NOMO-1 (cell line): ENCODE results near the gene SERPINF2.
"Not testable (repeated sequence)": the region's sequence is repeated elsewhere in the genome, so short reads cannot be mapped to it uniquely, and the experiment has no call there.

ENCODE experiments used
- DNase-seq, 2 experiments: peaks; one replicate each; lab custom pipeline; 2025; ENCODE audit not compliant: unreplicated experiment in 2 of 2; lab: John Stamatoyannopoulos, UW

SERPINF2 gene

GRCh38 chr17:1733759-1734158, 8.9 kb upstream of the SERPINF2 start:
- DNase-seq: no peak

GRCh38 chr17:1735418-1735817, 7.3 kb upstream of the SERPINF2 start:
- no peak for DNase-seq

- no peak for DNase-seq
Observed at GRCh38 chr17:1735834-1736347, 6.8 kb upstream of the SERPINF2 start.

GRCh38 chr17:1736348-1737281, 6.1 kb upstream of the SERPINF2 start:
- no peak for DNase-seq

- DNase-seq: no peak
Observed at GRCh38 chr17:1737531-1738291, 5.0 kb upstream of the SERPINF2 start.

- not testable (repeated sequence) for DNase-seq
Observed at GRCh38 chr17:1741899-1742298, 772 bp upstream of the SERPINF2 start.

- DNase-seq: no peak
Observed at GRCh38 chr17:1743088-1743439, 393 bp downstream of the SERPINF2 start.

GRCh38 chr17:1744551-1745512, 2.2 kb downstream of the SERPINF2 start:
- no peak for DNase-seq

- no peak for DNase-seq
Observed at GRCh38 chr17:1745513-1746020, 2.9 kb downstream of the SERPINF2 start.

GRCh38 chr17:1746975-1747543, 4.4 kb downstream of the SERPINF2 start:
- DNase-seq: no peak

- no peak for DNase-seq
Observed at GRCh38 chr17:1750628-1751027, 8.0 kb downstream of the SERPINF2 start.

- peak; percentile 34 to 53 for DNase-seq
Observed at GRCh38 chr17:1752425-1753262, 10.0 kb downstream of the SERPINF2 start.

GRCh38 chr17:1753767-1754429, 11.2 kb downstream of the SERPINF2 start:
- DNase-seq: no peak

GRCh38 chr17:1754430-1755112, 11.9 kb downstream of the SERPINF2 start:
- no peak for DNase-seq

- no peak for DNase-seq
Observed at GRCh38 chr17:1755252-1755826, 12.7 kb downstream of the SERPINF2 start.

GRCh38 chr17:1755827-1756262, 13.2 kb downstream of the SERPINF2 start:
- DNase-seq: no peak

GRCh38 chr17:1758807-1759206, 16.1 kb downstream of the SERPINF2 start:
- peak; percentile 25 to 39 for DNase-seq

GRCh38 chr17:1759529-1759928, 16.9 kb downstream of the SERPINF2 start:
- no peak for DNase-seq
